HG03378 (cell line): ENCODE measurements around the gene SCN9A.
"Not testable (repeated sequence)": the region's sequence is repeated elsewhere in the genome, so short reads cannot be mapped to it uniquely, and the experiment has no call there.

ENCODE experiments used
- ATAC-seq: cut with Tn5 transposase; IDR thresholded peaks from one replicate; pipeline ENCODE4 v1.9.1; 2021; ENCODE audit warnings: mild to moderate bottlenecking, moderate library complexity; ENCODE audit not compliant: unreplicated experiment

The SCN9A gene

DNA sequence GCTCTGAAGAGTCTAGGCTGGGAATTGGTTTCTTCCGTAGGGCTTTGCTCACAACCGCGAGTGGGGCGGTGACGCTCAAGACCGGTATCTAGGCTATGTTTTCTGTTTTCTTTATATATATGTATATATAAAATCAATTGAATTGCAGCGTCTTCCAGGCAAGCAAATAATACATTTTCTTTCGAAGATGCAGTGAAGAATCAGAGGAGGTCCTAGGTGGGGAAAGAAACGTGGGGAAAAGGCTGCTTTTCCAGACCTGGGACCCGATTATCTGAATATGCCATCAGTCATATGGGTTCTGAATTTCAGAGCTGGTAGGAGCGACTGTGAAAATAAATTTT is 714 bp upstream of the SCN9A start:
- ATAC-seq = no peak

DNA sequence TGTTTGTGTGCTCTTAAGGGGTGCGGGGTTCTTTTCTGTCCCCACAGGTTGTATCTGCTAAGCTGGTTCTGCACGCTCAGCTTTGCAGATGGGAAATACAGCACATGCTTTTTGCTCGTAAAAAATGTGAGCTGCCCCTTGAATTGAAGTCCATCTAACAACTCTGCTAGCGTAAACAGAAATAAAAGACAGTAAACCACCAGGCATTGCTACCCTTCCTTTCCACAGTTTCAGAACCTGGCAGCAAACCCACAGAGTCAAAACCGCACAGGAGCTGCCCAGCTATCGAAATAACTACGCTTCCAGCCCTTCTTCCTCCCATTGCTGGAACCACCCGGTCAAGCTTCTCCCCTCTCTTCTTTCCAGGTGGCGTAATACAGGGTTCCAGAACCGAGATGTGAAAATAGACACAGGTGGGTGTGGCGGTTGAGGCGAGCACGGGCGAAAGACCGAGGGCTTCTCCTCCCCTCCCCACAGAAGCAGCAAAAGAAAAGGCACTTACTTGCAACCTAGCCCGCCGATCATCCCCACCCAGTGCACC is 479 bp downstream of the SCN9A start:
- no peak for ATAC-seq

DNA sequence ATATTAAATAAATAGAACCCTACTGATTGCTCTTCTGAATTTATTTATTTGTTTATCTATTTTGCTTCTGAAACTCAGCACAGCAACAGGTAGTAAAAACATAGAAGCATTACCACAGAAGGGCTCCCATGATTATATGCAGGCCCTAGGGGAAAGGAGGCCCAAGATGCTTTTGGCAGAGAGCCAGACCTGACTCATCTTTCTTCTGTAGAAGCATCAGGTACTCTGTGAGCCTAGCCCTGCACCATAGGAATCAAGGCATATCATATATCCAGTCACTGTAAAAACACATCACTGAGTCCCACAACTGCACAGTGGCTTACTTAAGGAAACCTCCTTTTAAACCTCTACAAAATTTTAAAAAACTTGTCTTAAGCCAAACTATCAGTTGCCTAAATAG is 1.8 kb downstream of the SCN9A start:
- no peak for ATAC-seq

DNA sequence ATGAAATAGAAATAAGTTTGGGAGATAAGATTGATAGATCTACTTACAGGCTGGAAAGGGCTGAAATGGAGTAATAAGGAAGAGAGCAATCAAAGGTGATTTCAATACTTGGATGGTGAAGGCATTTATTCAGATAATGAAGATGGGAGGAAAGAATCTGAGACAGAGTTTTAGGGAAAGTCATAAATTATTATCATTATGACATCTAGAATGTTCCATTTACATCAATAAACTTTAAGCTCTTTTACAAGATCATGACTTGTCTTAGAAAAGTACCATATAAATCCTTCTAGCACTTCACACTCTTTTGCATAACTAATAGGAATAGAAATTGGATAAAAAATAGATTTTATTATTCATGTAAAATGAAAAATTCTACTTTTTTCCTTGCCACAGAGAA is 2.2 kb downstream of the SCN9A start:
- ATAC-seq = no peak

DNA sequence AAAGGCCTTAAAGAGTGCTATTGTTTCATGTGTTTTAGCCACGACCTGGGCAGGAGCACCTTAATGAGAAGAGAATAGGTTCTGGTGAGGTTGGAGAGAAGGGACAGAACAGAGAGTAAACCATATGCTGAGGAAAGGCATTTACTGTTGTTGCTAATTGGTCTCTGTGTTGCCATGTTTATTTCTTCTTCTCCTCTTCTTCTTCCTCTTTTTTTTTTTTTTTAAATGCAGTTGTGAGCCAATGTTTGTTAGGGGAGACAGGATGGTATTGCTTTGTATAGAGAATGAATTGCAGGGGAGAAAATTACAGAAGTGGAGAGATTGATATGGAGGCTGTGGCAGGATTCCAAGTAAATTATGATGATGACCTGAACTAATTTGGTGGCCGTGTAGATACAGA is 2.6 kb downstream of the SCN9A start:
- ATAC-seq = no peak

DNA sequence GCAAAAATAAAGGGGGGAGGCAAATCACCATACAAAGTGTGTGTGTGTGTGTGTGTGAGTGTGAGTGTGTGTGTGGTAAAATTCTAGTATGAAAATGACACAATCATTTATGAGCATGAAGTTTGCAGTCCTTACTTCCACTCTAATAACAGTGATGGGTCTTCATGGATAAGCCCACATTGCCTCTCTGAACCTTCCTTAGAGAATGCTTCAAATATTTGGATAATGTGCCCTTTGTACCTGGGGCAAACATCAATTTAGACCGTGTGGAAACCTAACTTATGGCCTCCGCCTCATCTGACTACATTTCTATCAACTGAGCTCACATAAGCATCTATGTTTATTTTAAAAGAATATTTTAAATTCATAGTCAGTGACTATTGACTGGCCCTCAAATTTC is 3.7 kb downstream of the SCN9A start:
- no peak for ATAC-seq

DNA sequence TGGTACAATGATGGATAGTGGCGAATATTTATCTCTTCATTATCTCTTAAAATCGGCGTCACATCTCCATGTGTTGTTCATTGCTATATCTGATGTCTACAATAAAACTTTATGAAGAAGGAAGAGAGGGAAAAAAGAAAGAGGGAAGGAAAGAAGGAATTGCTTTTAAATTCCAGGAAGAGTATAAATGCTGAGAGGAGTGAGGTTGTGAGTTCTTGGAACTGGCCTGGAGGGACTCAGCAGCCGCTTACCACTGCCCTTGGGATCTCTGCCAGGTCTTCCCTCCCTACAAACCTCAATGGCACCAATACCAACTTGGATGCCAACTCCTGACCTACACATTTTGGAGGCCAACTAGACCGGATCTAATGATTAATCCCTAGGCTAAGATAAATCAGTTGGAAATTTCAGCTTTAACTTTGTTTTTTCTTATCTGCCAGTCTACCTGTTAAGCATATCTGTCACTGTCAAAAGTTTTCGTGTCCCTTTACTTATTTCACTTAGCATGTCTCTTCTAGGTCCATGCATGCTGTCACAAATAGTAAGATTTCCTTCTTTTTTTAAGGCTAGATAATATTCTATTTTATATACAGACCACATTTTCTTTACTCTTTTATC is 9.8 kb downstream of the SCN9A start:
- no peak for ATAC-seq

DNA sequence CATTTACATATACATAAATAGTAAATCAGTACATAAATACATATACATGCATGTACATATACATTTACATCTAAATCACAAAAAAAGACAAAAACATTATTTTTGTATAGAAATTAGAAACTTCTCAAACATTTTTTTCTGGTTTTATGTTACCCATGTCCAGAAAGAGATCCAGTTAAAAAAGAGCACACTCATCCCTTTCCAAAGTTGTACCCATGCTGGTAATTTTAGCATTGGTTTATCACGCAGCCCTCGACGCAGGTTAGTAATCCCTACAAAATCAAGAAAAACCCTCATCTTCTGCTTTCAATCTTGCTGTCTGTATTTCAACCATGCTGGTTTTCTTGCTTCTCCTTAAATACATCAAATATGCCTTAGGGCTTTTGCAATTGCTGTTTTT is 10.5 kb downstream of the SCN9A start:
- ATAC-seq = no peak

DNA sequence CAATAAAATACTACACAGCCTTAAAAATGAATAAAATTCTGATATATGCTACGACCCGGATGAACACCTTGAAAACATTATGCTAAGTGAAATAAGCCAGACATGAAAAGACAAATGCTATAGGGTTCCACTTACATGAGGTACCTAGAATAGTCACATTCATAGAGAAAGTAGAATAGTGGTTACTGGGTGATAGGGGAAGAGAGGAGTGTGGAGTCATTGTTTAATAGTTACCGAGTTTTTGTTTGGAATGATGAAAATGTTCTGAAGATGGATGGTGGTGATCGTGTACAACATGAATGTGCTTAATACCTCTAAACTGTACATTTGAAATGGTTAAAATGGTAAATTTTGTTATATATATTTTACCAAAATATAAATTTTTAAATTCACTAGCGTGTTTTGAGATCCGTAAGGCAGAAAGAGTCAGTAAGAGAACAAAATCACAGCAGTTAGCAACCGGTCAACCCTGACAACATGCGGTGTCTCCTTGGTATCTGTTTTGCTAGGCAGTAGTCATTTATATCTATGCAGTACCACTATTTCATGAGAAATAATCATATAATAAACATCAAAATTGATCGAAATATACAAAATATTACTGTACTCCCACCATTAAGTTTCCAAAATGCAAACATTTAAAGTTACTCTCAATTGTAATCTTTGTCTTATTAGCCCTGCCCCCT is 11.1 kb downstream of the SCN9A start:
- ATAC-seq = no peak

DNA sequence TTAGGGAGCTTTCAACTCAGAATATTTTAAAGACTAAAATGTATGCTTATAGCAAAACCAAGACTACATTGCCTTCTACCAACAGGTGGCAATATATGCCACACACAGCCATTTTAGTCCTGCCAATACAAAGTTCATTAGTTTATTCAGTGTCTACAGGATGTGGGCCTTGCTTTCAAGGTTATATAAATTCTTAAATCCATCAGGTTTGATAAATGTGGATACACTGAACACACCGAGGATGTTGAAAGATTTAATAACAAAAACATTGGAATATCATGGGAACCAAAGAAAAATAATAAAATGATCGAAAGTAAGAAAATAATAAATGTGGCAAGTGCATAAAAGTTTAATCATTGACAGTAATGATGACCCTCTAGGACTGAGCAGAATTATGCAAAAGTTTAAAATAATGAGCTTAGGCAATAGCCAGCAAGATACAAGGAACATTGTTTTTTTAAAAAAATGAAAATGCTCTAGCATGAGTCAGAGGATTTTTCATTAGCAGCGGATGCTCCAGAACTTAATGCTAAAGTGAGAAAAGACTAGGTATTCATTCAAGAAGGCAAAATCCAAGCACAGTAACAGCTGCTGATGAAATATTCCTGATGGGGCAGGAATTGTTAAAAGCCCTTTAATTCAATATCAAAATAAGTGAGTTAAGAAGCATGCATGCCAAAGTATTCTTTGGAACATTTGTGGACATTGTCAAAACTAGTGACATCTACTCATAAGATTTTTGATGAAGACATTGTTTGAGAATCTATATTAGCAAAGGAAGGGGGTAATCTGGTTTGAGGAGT is 14.2 kb downstream of the SCN9A start:
- peak; percentile 78 for ATAC-seq

DNA sequence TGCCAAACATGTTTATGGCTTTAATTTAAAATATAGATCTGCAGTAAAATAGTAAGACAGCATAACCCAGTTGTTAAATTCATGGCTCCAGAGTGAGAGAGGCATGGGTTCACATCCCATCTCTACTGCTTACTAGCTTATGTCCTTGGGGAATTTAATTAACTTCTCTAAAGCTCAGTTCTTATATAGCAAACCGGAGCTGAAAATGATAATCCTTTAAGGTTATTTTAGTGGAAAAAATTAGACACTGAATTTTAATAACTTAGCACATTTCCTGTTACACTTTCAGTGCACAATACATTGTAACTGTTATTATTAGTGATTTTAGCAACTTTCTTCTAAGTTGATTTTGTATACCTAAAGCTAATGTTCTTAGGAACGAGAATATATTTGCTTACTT is 14.8 kb downstream of the SCN9A start:
- peak; percentile 12 for ATAC-seq

DNA sequence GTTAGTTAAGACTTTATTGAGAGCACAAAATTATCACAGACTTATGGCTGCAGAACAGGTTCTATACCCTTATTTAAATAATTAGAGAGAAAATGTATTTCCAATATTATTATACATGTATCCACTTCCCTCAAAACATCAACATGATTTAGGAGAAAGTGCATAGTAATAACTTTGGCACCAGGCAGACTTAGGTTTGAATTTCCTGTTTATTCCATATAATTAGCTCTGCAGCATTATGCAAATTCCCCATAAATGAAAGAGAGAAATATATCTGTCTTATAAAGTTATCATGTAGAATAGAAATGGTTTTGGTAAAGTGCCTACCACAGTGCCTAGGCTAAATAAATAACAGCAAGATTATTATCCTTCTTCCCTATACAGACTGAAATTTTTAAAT is 15.3 kb downstream of the SCN9A start:
- no peak for ATAC-seq

DNA sequence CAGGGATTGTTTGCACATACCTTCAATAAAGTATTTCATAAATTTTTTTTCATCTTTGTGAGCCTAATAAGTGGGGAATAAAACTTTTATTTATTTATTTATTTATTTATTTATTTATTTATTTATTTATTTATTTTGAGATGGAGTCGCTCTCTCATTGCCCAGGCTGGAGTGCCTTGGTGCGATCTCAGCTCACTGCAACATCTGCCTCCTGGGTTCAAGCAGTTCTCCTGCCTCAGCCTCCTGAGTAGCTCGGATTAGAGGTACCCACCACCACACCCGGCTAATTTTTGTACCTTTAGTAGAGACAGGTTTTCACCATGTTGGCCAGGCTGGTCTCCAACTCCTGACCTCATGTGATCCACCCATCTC is 17.8 kb downstream of the SCN9A start:
- not testable (repeated sequence) for ATAC-seq

DNA sequence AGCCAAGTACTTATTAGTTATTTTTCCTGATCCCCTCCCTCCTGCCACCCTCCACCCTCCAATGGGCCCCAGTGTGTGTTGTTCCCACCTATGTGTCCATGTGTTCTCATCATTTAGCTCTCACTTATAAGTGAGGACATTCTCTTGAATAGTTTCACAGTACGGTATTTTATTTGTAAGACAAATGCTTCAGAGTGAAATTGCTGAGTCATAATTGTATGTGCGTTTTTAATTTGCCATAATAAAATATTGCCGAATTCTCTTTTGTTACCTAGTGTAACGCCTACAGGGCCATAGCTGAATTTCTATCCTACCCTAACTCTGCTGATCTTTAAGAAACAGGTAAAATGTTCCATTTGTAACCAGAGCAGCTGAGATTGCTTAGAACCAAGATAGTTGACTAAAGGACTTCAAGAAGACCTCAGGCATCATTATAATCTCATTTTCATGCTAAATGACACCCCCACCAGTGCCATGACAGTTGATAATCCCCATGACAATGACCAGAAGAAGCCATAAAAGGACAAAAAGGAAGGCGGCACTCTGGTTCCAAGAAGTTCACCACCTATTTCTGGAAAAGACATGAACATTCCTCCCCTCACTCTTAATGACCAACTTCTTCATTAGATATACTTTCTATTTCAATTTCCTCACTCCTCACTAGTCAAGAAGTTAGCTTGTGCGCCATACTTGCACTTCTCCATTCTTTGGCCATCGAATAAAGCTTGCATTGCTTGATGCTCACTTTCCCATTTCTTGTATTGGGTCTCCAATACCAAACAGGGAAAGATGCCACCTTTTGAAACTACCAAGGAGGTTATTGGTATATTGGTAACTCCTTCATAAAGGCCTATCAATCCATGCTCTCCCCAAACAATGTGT is 18.4 kb downstream of the SCN9A start:
- no peak for ATAC-seq

DNA sequence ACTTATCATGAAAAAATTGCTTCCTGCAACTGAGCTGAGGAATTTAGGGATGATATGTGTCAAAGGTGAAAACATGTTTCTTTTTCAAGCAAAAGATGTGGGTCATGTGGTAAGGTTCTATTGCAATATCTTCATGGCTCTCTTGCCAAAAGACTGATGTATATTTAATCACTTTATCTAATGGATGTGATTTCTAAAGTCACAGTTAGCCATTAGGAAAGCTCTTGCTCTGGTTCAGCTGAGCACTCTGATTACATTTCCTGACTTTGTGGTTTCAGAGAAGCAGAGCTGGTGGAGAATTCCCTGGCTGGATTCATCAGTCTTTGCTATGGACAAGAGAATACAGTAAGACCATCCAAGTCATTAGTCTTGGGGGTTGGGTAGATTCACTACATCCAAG is 24.4 kb downstream of the SCN9A start:
- ATAC-seq = no peak

DNA sequence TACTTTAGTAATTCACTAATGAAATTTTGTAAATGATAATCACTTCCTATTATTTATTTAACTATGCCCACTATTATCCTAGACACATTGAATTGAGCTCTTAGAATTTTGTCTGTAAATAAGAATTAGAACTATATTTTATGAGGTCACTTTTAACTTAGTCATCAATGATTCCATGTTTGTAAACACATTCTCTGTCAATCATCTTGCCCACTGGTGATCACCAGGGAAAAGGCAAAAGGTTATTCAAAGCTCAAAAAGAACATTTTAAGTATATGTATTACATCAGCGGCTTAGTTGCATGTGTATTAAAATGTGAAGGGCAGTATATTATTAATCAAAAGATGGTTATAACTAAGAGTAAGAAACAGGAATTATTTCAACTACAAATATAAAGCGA is 25.2 kb downstream of the SCN9A start:
- ATAC-seq = no peak

DNA sequence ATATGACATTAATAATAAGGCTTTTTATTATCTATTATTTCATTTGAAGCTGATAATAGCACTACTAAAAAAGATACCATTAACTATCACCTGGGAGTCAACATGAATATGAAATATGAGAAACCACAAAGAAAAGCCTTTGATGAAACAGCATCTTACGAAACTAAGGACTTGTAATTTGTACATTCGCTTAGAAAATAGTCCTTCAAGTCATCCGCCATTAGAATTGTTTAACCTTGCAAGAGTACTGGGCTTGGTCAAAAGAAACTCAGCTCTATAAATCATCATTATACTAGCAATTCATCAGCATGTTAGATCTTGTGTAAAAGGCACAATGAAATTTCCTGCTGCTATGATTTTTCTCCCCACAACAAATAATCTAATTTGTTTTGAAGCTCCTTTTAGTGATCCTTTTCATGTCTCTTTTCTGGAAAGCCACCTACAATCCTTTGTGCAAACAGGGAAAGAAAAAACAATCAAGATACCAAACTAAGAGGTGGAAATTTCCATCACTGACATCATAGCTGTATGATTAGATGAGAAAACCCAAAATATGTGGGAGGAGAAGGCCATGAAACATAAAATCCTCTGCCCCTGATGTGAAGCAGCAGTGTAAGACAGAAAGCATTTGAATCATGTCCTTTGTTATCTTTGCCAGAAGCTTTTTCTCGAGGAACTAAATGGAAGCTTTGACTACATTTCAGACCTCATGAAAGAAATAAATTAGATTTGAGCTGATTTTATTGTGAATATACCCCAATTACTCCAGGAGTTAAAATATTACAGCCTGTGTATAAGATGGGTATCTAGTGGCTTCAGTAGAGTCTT is 31.2 kb downstream of the SCN9A start:
- ATAC-seq = no peak

DNA sequence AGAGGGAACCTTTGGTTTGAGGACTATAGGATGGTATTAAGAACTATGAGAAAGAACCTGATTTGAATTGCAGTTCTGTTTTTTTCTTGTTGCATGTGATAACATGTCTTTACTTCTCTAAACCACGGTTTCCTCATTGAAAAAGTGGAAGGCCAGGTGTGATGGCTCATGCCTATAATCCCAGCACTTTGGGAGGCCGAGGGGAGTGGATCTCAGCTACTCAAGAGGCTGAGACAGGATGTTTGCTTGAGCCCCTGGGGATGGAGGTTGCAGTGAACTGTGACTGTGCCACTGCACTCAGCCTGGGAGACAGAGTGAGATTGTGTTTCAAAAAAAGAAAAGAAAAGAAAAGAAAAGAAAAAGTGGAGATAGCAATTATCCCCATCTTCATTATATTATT is 32.3 kb downstream of the SCN9A start:
- no peak for ATAC-seq

DNA sequence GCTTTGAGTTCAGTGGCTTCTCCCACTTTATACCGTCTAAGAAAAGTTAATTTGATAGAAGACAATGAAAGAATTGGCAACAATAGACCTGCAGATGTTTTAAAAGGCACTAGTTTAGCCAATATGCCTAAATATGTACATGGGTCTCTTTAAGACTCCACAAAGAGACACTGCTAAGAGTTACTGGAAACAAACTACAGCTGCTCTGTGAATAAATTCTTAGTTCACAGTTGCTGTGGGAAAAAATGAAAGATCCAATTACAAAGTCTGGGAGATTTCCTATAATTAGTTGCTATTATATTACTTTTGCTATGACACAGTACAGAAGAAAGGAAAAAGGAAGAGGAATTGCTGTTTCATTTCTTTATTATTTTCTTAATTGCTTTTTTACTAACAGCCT is 34.3 kb downstream of the SCN9A start:
- no peak for ATAC-seq

DNA sequence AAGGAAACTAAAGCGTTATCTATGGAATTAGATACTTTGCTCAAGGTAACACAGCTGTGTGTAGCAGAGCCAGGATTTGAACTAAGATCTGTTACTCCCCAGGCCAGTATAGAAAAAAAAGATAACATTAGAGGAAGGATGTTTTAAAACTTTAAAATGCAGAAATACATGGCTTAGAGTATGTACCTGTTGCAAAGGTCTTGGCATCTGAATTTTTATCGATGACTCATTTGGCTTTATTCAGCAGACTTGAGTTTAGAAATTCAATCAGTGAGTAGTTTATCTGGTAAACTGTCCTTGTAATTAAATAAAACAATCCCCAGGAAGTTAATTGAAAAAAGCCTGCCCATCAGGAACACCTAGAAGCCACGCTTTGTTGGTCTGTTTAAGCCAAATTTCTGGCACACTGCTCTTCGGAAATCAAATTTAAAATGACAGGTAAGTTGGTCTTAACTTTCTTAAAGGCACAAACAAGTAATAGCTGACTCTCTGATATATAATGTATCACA is 36.9 kb downstream of the SCN9A start:
- ATAC-seq = no peak
